ENCODE results near the gene TMEM266.
A peak's percentile ranks its signal among the peaks of the same experiment; 100 is the strongest.

TMEM266 gene

DNA sequence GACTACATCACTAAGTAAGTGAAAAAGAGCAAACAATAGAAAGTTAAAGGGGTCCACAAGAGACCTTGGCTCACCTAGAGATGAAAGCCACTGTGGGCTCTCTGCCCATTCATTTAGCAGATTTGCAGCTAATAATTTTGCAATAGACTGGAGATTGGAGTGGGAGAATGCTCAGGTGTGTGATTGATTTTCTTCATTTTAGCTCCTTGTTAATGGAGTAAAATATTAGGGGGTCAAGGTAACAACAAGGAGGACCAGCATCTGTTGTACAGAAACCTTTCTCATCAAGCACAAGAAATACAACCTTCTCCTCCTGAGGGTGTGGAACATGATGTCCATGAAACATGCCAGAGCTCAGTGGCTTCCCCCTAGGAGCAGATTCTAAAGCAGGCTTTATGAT lies 63.2 kb downstream of the TMEM266 start:
- FAIRE-seq (no peak), DNase-seq (ENCODE audit: insufficient read length, low spot score) (no peak)

DNA sequence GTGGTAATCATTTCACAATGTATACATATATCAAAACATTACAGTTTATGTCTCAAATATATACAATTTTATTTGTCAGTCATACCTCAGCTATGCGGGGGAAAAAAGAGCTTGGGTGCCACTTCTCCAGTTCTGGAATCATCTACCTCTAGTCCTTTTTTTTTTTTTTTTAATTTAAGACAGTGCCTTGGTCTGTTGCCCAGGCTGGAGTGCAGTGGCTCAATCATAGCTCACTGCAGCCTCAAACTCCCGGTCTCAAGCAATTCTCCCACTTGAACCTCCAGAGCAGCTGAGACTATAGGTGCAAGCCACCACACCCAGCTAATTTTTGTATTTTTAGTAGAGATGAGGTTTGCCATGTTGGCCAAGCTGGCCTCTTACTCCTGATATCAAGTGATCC lies 67.4 kb downstream of the TMEM266 start:
- FAIRE-seq, result no peak
- no peak for DNase-seq (ENCODE audit: insufficient read length, low spot score)

DNA sequence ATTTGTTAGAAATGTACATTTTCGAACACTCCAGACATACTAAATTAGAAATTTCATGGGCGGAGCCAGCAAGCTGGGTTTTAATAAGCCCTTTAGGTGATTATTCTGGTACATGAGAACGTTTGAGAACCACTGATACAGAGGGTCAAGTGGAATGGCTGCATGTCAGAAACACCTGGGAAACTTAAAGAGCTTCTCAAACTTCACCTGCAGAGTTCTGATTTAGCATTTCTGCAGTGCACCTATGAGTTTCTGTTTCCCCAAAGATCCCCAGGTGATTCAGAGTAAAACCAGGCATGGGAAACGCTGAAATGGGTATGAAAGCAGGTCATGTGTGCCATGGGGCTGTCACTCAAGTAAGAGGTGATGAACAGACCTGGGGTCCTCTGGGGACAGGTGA lies 68.1 kb downstream of the TMEM266 start:
- FAIRE-seq (no peak), DNase-seq (ENCODE audit: insufficient read length, low spot score) (no peak)

DNA sequence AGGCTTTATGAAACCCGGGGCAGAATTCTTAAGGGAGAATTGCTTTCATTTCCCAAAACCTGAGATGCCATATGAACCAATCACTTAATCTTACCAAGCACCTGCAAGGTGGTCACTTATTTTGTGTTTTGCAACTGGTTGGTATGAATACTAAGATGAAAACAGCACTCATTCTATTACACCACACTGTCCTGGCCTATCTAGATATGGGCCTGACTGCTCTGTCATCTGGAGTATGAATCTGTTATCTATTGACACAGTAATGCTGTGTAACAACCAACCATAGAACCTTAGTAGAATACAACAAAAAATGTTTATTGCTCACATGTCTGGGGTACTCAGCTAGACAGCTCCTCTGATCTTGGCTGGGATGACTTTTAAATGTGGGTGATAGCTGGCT lies 74.8 kb downstream of the TMEM266 start:
- no peak for FAIRE-seq
- no peak for DNase-seq (ENCODE audit: insufficient read length, low spot score)

DNA sequence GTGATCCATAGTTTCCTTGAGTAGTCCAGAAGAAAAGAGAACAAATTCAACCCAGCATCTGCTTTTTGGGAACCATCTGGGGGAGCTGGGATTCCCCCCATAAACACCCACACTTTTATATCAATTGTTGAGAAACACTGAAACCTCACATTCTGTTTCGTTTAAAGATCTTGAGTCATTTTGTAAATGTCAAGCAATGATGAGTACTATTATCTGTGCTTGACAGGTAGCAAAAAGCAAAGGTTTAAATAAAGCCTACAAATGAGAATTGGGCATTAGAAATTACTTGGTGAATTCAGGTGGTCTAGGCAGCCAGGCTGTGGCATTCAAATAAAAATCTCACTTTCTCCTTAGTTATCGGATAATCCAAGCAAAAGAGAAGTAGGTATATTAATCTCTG lies 75.7 kb downstream of the TMEM266 start:
- no peak for FAIRE-seq

DNA sequence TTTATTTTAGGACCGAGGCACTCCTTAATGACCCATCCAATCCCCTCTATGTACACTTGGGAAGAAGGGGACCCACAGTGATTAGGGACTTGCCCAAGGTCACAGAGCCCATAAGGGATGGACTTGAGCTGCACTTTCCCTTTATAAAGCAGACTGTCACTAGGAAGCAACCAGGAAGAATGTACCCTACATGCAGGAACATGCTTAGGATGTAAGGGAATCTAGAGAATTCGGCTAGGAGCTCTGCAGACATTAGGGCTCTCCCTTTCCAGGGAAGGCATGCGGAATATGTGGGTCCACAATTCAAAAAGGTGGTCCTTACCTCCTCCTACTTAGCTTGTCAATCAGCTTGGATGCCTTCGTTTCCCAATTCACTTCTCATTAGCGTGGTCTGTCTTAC lies 78.7 kb downstream of the TMEM266 start:
- FAIRE-seq, result no peak
- DNase-seq (ENCODE audit: insufficient read length, low spot score), result no peak

More for the DNA sequence above, 75.7 kb downstream of the TMEM266 start:
- DNase-seq (ENCODE audit: insufficient read length, low spot score), result no peak

DNA sequence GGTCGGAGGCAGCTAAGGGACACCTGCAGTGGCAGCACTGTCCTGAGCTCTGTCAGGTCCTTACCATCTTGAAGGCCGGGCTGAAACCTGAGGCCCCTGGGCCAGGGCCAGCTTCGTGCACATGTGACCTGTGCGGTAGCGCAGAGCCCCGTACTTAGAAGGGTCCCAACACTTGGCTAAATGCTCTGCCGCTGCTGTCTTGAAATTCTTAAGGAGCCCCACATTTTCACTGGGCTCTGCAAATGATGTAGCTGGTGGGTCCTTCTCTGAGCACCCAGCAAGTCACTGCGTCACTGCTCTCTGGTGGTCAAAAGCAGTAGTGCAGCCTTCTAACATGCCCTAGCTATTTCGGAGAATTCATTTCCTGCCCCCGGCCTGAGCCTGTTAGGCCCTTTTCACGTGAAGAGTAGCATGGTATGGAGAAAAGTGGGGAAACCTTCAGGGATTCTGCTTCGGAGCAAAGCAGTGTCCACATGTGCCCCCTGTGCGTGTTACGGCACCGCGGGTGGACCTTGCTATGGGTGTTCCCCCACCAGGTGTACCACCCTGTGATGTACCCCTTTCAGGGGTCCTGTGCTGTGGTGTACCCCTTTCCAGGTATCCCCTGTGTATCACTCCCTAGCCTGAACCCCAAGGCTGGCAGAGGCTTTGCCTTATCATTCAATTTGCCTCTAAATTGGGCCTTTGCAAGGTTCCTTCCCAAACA lies 79.7 kb downstream of the TMEM266 start:
- peak; percentile 93 for FAIRE-seq
- DNase-seq (ENCODE audit: insufficient read length, low spot score), result peak; percentile 76

DNA sequence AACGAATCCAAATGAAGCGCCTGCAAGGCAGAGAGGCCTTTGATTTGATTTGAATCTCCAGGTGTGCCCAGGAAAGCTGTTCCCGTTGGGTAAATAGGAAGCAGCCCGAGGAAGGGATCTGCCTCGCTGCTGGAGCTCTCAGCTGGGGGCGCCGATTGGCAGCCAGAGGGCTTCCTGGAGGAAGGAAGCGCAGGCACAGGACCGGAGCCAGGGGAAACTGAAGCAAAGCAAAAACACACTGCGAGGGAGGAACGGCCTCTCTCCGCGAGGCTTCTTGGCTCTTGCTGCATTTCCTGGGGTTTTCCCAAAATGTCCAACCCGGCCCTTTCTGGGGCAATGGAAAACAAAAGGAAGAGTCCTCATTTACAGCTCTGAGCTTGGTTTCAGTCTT lies 80.3 kb downstream of the TMEM266 start:
- no peak for DNase-seq (ENCODE audit: insufficient read length, low spot score)
- no peak for FAIRE-seq

DNA sequence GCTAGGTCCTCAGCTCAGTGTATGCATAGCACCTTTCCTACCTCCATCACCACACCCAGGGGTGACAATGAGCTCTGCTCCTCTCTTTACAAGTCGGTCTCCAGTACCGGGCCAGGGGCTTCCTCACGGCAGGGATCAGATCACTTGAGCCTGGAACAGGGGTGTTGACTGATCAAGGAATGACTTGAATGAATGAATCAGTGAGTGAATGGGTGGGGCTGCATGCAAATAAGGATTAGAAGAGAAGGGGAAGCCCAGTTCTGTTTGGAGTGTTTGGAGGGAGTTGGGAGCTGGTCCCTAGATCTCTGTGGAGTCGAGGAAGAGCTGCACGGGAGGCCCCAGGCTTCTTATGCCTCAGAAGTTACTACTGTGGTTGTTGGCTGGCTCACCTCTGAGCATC lies 87.0 kb downstream of the TMEM266 start:
- FAIRE-seq (no peak), DNase-seq (ENCODE audit: insufficient read length, low spot score) (no peak)

DNA sequence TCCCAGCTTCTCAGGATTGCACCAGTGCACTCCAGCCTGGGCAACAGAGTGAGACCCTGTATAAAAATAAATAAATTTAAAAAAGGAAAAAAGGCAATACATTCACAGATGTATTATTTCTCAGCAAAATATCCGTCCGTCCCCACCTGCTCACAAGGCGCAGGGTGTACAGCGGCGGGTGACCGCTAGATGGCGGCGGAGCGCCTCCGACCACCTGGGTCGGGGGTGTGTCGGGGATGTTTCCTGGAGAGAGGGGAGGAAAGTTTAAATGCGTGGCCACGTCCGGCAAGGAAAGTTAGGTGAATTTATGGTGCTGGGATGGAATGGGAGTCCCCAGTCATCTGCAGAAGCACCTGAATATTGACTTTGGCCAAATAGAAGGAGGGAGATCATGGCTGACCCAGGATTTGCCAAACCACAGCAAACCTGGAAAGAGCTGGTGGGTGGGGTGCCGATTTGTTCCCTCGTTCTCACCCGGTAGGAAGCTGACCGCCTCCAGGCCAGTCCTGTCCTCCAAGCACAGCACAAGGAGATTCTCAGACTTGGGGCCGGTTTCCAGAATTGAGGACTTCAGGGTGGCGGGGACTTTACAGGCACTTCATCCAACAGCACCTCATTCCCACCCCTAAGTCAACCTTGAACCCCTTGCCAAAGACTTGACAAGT lies 88.3 kb downstream of the TMEM266 start:
- DNase-seq (ENCODE audit: insufficient read length, low spot score), result peak; percentile 54
- peak; percentile 33 for FAIRE-seq

DNA sequence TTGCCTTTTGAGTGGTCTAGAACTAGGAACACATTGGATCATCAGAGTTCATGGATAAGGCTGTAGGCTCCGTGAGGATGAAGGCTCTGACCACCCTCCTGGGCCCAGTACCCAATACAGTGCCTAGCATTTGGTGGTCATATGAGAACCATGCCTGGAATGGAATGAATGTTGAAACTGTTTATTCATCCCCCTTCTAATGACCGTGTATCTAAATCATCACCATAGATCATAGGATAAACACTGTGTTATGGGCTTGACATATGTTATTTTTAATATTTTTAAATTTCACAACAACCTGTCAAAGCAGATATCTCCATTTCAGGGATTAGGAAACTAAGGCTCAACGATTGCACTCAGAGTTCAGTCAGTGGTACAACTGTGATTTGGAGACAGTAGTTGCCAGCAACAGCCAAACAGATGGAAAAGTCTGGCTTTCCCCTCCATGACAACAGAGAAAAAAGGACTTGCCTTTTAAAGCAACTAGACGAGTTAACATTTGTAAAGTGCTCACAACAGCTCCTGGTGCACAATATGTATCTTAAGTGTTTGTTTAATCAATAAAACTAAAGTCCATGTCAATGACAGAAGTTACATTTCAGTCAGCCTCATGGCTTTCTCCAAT lies 89.6 kb downstream of the TMEM266 start:
- no peak for DNase-seq (ENCODE audit: insufficient read length, low spot score)
- FAIRE-seq, result no peak

DNA sequence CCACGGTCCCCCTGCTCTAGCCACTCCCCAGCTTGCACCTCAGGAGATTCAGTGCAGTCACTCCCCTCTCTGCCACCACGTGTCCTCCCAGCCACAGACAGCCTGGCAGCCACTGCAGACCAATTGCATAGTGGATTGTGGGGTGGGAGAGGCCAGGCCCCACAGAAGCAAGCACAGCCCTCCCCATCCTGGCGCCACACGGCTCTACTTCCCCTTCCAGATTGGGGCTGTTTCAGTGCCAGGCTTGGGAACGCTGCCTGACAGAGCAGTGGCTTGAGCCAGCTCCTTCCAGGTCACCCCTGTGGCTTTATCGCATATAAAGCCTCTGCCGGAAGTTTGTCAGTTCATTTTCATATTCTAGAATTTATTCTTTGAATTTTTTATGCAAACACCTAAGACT lies 90.7 kb downstream of the TMEM266 start:
- FAIRE-seq (no peak), DNase-seq (ENCODE audit: insufficient read length, low spot score) (no peak)

DNA sequence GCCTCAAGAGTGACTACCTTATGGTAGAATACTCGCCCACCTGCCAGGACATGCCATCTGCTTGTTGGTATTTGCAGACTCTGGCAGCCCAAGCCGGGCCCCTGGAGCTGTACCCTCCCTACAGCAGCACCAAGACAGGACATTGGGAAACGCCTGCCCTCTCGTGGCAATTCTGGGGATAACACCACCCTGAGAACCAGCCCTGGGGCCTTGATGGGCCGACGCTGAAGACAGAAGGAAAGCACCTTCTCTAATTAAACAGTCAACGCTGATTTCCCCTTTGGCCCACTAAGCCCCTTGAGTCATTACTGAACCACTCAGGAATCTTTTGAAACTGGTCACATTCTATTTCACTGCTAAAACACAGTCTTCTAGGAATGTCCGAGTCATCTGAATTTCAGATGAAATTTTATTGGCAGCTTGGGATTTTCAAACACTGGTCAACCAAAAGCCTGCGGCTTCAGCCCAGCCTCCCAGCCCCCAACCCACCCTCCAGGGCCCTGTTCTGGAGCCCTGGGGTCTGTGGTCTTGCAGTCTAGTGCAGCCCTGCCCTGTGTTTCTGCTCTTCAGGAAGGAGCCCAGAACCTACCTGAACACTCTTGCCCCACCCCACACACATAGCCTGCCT lies 91.3 kb downstream of the TMEM266 start:
- DNase-seq (ENCODE audit: insufficient read length, low spot score) (peak; percentile 79), FAIRE-seq (peak; percentile 90)

DNA sequence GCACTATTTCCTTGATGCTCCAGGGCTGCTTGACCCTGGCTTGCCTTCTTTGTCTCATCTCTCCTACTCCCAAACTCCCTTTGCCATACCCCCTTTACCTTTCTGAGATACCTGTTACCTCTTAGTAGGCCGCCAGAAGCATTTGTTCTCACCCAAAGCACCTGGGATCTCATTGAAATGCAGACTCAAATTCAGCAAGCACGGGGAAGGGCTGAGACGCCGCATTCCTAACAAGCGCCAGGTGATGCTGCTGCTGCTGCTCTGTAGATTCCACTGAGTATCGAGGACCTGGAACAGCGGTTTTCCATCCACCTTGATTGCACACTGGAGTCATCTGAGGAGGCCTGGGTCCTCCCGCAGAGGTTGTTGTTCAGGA lies 91.8 kb downstream of the TMEM266 start:
- no peak for FAIRE-seq
- no peak for DNase-seq (ENCODE audit: insufficient read length, low spot score)

DNA sequence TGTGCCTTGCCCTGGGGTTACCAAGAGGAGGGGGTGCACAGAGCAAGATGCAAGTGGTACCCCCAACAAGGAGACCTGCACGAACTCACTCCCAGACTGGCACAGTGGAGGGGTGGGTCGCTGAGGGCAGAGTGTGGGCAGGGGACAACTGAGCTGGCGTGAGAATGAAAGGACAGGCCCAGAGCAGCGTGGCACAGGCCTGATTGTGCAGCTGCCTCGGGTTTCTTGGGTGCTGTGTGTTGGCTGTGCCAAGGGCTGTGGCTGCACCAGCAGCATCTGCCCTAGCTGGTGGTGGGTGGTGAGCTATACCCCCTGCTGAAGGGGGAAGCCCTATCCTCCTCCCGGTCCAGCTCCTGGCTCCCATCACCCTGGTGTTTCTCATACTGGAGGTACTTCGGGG lies 92.4 kb downstream of the TMEM266 start:
- no peak for FAIRE-seq
- DNase-seq (ENCODE audit: insufficient read length, low spot score), result no peak

DNA sequence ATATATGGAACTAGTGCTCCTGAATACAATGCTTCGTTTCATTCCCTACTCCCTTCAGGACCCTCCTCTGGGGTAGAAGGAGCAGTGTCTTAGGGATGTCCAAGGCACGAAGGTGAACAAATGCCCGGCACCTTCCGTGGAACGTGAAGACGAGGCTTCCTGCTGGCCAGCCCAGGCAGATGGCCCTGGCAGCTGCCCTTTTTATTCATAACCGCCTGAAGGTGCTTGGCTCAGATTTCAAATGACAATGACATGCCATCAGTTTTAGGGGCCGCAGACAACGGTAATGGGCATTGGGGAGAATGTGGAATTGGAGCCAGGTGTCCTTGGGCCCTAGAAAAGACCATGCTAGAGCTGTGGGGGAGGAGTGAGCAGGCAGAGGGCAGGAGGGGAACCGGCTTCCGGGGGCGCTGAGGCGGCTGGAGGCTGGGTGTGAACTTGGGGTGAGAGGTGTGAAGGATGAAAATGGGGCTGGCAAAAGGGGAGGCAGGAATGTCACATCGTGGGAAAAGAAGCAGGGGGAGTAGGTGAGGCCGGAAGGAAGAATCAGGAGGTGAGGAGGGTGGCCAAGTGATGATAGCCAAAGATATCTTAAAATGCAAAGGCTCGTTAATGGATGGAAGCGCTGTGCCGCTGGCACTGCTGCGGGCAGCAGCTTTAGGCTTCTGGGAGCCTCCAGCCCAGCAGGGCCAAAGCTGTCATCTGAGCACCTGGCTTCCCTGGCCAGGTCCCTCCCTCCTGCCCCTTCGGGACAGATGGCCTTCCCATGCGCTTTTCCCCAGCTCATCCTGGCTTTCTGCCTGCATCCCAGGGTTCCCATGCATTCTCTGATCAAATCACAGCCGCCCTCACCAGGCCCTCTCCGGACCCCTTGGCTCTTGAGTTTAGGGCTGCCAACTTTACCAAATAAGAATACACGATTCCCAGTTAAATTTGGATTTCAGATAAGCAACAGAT lies 93.7 kb downstream of the TMEM266 start:
- FAIRE-seq, result no peak
- no peak for DNase-seq (ENCODE audit: insufficient read length, low spot score)

DNA sequence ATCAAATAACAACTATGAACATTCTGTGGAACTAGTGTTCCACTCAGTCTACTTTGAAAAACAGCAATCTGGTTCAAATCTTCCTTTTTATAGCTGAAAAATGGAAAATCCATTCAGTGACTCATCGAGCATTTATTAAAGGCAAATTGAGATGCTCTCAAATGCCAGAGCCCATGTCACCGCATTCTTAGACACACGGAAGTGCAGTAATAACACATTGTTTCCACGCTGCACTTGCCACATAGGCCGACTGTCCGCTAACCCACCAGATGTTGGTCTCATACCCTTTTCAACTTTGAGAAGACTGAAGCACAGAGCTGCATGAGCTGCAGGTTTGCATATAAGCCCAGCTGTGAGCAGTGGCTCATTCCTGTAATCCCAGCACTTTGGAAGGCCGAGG lies 95.9 kb downstream of the TMEM266 start:
- no peak for DNase-seq (ENCODE audit: insufficient read length, low spot score)
- FAIRE-seq, result no peak

DNA sequence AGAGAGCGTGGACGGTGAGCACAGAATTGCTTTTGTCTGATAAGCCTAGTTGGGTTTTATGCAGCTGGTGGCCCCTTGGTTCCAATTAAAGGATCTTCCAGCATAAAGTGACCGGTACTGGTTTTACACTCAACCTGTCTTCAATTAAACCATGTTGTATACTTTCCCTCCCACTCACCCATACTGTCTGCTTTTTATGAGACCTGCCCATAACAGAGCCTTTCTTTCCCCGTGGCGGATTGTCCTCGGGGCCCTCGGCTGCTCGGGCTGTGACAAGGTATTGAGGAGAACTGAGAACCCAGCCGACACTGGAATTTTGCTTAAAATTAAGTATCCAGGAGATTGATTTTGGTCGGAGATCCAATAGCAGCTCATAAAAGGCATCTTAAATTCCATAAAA lies 98.4 kb downstream of the TMEM266 start:
- DNase-seq (ENCODE audit: insufficient read length, low spot score) (no peak), FAIRE-seq (no peak)

DNA sequence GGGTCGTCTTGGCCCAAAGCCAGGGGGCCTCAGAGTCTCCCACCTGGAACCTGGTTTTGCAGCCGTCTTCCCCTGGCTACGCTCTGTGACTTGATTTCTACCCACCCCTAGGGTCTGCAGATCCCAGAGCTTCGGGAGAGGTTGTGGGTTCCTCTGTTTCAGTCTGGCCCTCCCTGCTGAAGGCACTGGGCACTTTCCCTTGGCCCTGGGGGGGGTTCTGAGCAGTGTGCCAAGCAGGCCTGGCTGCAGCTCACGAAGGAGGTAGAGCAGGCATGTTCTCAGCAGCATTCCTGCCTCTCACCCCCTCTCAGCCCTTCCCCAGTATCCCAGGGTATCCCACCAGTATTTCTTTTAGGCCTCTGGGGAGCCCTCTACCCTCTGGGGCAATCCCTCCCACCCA lies 99.0 kb downstream of the TMEM266 start:
- DNase-seq (ENCODE audit: insufficient read length, low spot score) (no peak), FAIRE-seq (no peak)

DNA sequence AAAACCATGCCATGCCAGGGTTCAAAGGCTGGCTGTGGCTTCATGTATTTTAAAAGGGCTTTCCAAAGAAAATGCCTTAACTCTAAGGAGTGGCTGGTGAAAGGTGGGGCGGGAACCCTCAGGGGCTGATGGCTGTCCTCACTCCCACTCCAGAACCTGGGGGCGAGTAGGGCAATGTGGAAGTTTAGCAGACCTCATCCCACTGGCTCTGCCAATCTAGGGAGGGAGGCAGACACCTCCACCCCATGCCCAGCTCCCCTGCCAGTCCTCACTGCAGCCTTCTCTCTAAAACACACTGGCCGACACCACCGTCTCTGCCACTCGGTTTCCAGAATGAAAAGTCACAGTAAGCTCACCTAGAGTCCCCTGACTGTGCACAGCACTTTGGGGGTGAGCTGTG lies 99.5 kb downstream of the TMEM266 start:
- DNase-seq (ENCODE audit: insufficient read length, low spot score) (no peak), FAIRE-seq (no peak)
